HCEC 1CT (cell line): ENCODE measurements around the gene ZNF804B.

Source experiments
- DNase-seq: peaks from one replicate; pipeline ENCODE4 v3.0.0-alpha.2; 2017

Gene ZNF804B

GRCh38 chr7:88759230-88760135, at the start of gene ZNF804B:
Gene ZNF804B, plus strand, starts transcription at chr7:88759700. Its CDS starts 277 bp downstream, at chr7:88759977.
- DNase-seq: no peak

- no peak for DNase-seq
Observed at GRCh38 chr7:88735920-88736319, 23.6 kb upstream of the ZNF804B start.

- no peak for DNase-seq
Observed at GRCh38 chr7:88737632-88738031, 21.9 kb upstream of the ZNF804B start.

- no peak for DNase-seq
Observed at GRCh38 chr7:88746126-88746525, 13.4 kb upstream of the ZNF804B start.

- no peak for DNase-seq
Observed at GRCh38 chr7:88756802-88757201, 2.7 kb upstream of the ZNF804B start.

- DNase-seq: no peak
Observed at GRCh38 chr7:88757371-88757770, 2.1 kb upstream of the ZNF804B start.

GRCh38 chr7:88758381-88759229, 895 bp upstream of the ZNF804B start:
- no peak for DNase-seq

GRCh38 chr7:88760136-88760515, 626 bp downstream of the ZNF804B start:
- no peak for DNase-seq

- no peak for DNase-seq
Observed at GRCh38 chr7:88761779-88762178, 2.3 kb downstream of the ZNF804B start.

- no peak for DNase-seq
Observed at GRCh38 chr7:88771417-88771816, 11.9 kb downstream of the ZNF804B start.

GRCh38 chr7:88772776-88773175, 13.3 kb downstream of the ZNF804B start:
- DNase-seq: no peak

- DNase-seq: no peak
Observed at GRCh38 chr7:88775838-88776237, 16.3 kb downstream of the ZNF804B start.

GRCh38 chr7:88787777-88788176, 28.3 kb downstream of the ZNF804B start:
- no peak for DNase-seq

GRCh38 chr7:88789480-88790064, 30.1 kb downstream of the ZNF804B start:
- peak; percentile 5 for DNase-seq

GRCh38 chr7:88791891-88792290, 32.4 kb downstream of the ZNF804B start:
- no peak for DNase-seq

- no peak for DNase-seq
Observed at GRCh38 chr7:88792361-88792760, 32.9 kb downstream of the ZNF804B start.

- DNase-seq: no peak
Observed at GRCh38 chr7:88795553-88795952, 36.1 kb downstream of the ZNF804B start, which contains the start of gene TEX47. Gene TEX47, minus strand, starts transcription at chr7:88795737. Its CDS starts 795 bp downstream, at chr7:88794942.

- DNase-seq: no peak
Observed at GRCh38 chr7:88801046-88801445, 41.5 kb downstream of the ZNF804B start.

GRCh38 chr7:88806280-88807037, 47.0 kb downstream of the ZNF804B start:
- DNase-seq: no peak

- no peak for DNase-seq
Observed at GRCh38 chr7:88818552-88818951, 59.1 kb downstream of the ZNF804B start.

GRCh38 chr7:88826222-88826621, 66.7 kb downstream of the ZNF804B start:
- no peak for DNase-seq

GRCh38 chr7:88835147-88835728, 75.7 kb downstream of the ZNF804B start:
- no peak for DNase-seq
